B cell (primary cell): ENCODE data around the gene EXD2. TPM values are rescaled to one million over a fixed set of nuclear protein-coding genes. Genes with fewer than 3 reads are reported as not detected.
A peak's percentile ranks its signal among the peaks of the same experiment; 100 is the strongest.

Experiments
- ATAC-seq: fragments of 200-7000 bp; cut with Tn5 transposase; one replicate; pipeline ENCODE4 v1.10.0; 2021; ENCODE audit warnings: low read depth, mild to moderate bottlenecking, moderate number of reproducible peaks, moderate library complexity
- CTCF ChIA-PET: fragments of 350-600 bp; sonication (Branson Sonifier 250); formaldehyde crosslinking; loops from one replicate; lab custom pipeline; 2021; ENCODE audit warnings: antibody characterized with exemption, inconsistent platforms; lab: Charles Lee
- POLR2A ChIA-PET: fragments of 350-600 bp; sonication (Branson Sonifier 250); formaldehyde crosslinking; loops from one replicate; lab custom pipeline; 2021; ENCODE audit warnings: antibody characterized with exemption; lab: Charles Lee
- DNase-seq: peaks from one replicate; pipeline ENCODE4 v3.0.0; 2013
- H2AFZ ChIP-seq: 2 replicates; pipeline ENCODE4 v1.6.1; 2012; ENCODE audit warnings: mild to moderate bottlenecking, low read depth, low read length; ENCODE audit not compliant: insufficient read depth, poor library complexity, severe bottlenecking
- H3K27ac ChIP-seq, 2 donors: 1 replicate in 1 of 2; 2 replicates in 1 of 2; pipeline ENCODE4 v1.5.1; 2012 to 2013; ENCODE audit warnings: low read length in 2 of 2, mild to moderate bottlenecking in 2 of 2, moderate library complexity in 1 of 2
- H3K27me3 ChIP-seq, 4 experiments: fragments of 200-600 bp in 1 of 4; sonication (generic) in 1 of 4; replicated peaks in 1 of 4; 1 replicate in 2 of 4; 2 replicates in 2 of 4; pipeline versions ENCODE4 v1.6.1 to v1.7.0; 2013 to 2016; ENCODE audit warnings: low read length in 3 of 4, mild to moderate bottlenecking in 2 of 4, mixed read lengths in 1 of 4, moderate library complexity in 1 of 4; ENCODE audit not compliant: insufficient read depth in 4 of 4, control insufficient read depth in 3 of 4; ENCODE audit errors: control extremely low read depth in 1 of 4
- H3K36me3 ChIP-seq, 2 experiments: replicated peaks in 1 of 2; 1 replicate in 1 of 2; 2 replicates in 1 of 2; pipeline versions ENCODE4 v1.6.1 to v1.7.1; 2013; ENCODE audit warnings: low read length in 1 of 2; ENCODE audit not compliant: insufficient read depth in 2 of 2, control insufficient read depth in 1 of 2; ENCODE audit errors: control extremely low read depth in 1 of 2, extremely low read depth in 1 of 2
- H3K4me1 ChIP-seq, 2 donors: fragments of 200-600 bp in 1 of 2; sonication (generic) in 1 of 2; 1 replicate in 1 of 2; 2 replicates in 1 of 2; pipeline versions ENCODE4 v1.5.1 to v1.6.1; 2013 to 2017; ENCODE audit warnings: low read length in 2 of 2; ENCODE audit not compliant: control insufficient read depth in 2 of 2, insufficient read depth in 2 of 2
- H3K4me2 ChIP-seq: replicated peaks from 2 replicates; pipeline ENCODE3; 2012; ENCODE audit warnings: mild to moderate bottlenecking, low read depth, low read length; ENCODE audit not compliant: poor library complexity, severe bottlenecking
- H3K4me3 ChIP-seq, 5 experiments: fragments of 200-600 bp in 1 of 5; sonication (generic) in 1 of 5; 1 replicate in 3 of 5; 2 replicates in 2 of 5; pipeline versions ENCODE4 v1.5.1 to v1.7.0; 2011 to 2016; ENCODE audit warnings: low read length in 4 of 5, mild to moderate bottlenecking in 4 of 5, low read depth in 2 of 5, control low read depth in 1 of 5, moderate library complexity in 1 of 5; ENCODE audit not compliant: insufficient read depth in 1 of 5; ENCODE audit errors: control extremely low read depth in 1 of 5, extremely low read depth in 1 of 5
- H3K79me2 ChIP-seq: fragments of 200-600 bp; sonication (generic); one replicate; pipeline ENCODE4 v1.6.0; 2016; ENCODE audit warnings: low read length; ENCODE audit not compliant: control insufficient read depth, insufficient read depth
- H3K9ac ChIP-seq: fragments of 200-600 bp; sonication (generic); 2 replicates; pipeline ENCODE4 v1.6.1; 2017; ENCODE audit warnings: mild to moderate bottlenecking, low read length, moderate library complexity
- H3K9me3 ChIP-seq, 3 donors: one replicate each; pipeline versions ENCODE4 v1.6.1 to v1.7.1; 2013; ENCODE audit warnings: low read length in 2 of 3; ENCODE audit not compliant: control insufficient read depth in 2 of 3, insufficient read depth in 1 of 3; ENCODE audit errors: control extremely low read depth in 1 of 3
- H4K20me1 ChIP-seq: 2 replicates; pipeline ENCODE4 v1.6.0; 2012; ENCODE audit warnings: mild to moderate bottlenecking, low read length; ENCODE audit not compliant: insufficient read depth, control insufficient read depth, poor library complexity, severe bottlenecking
- H3K27ac Mint-ChIP-seq: one replicate; pipeline ENCODE4 v1.8.0; 2021; ENCODE audit warnings: mixed read lengths
- H3K27me3 Mint-ChIP-seq: one replicate; pipeline ENCODE4 v1.8.0; 2021; ENCODE audit warnings: mixed read lengths
- H3K4me1 Mint-ChIP-seq: one replicate; pipeline ENCODE4 v1.8.0; 2021; ENCODE audit warnings: mixed read lengths
- H3K4me3 Mint-ChIP-seq: one replicate; pipeline ENCODE4 v1.8.0; 2021; ENCODE audit warnings: mixed read lengths
- H3K9me3 Mint-ChIP-seq: one replicate; pipeline ENCODE4 v1.8.0; 2022; ENCODE audit warnings: mixed read lengths; ENCODE audit not compliant: insufficient read depth
- CTCF ChIP-seq: fragments of 200-600 bp; IDR thresholded peaks from one replicate; pipeline ENCODE4 v1.8.0; 2022; ENCODE audit warnings: antibody characterized with exemption, mild to moderate bottlenecking
- WGBS: methylation state at CpG from one replicate; pipeline ENCODE4 v1.1.5; 2013; ENCODE audit warnings: missing lambda C conversion rate; ENCODE audit not compliant: insufficient coverage; 5-methylcytosine and 5-hydroxymethylcytosine counted together
- intact Hi-C: fragments of 100-400 bp; cut with micrococcal nuclease; formaldehyde crosslinking; loops from one replicate; pipeline ENCODE4 v1.10.0; 2022
- polyA minus RNA-seq: library from RNA; depleted of rRNA, polyadenylated mRNA; stranded (reverse); fragments of >200 nt; gene quantifications from 2 replicates; pipeline ENCODE4 v1.2.3, GENCODE V29; 2012
- polyA plus RNA-seq: library from polyadenylated mRNA; depleted of rRNA; stranded (reverse); fragments of >200 nt; gene quantifications from 2 replicates; pipeline ENCODE4 v1.2.3, GENCODE V29; 2012
- total RNA-seq, 2 donors: library from RNA; stranded (reverse); fragments of 120-200 nt in 1 of 2; gene quantifications; 1 replicate in 1 of 2; 2 replicates in 1 of 2; pipeline versions ENCODE4 v1.2.3 to v1.2.4, GENCODE V29; 2013 to 2022

The EXD2 gene, protein sequence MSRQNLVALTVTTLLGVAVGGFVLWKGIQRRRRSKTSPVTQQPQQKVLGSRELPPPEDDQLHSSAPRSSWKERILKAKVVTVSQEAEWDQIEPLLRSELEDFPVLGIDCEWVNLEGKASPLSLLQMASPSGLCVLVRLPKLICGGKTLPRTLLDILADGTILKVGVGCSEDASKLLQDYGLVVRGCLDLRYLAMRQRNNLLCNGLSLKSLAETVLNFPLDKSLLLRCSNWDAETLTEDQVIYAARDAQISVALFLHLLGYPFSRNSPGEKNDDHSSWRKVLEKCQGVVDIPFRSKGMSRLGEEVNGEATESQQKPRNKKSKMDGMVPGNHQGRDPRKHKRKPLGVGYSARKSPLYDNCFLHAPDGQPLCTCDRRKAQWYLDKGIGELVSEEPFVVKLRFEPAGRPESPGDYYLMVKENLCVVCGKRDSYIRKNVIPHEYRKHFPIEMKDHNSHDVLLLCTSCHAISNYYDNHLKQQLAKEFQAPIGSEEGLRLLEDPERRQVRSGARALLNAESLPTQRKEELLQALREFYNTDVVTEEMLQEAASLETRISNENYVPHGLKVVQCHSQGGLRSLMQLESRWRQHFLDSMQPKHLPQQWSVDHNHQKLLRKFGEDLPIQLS
- total RNA-seq, result 10.0 and 10.2 TPM in 2 replicates
- total RNA-seq (2013), result 6.3 TPM
- 3.6 and 4.2 TPM in 2 replicates for polyA plus RNA-seq
- 3.8 and 4.6 TPM in 2 replicates for polyA minus RNA-seq

- Histone ChIP-seq H3K27me3 (no peaks in the 10 kb centered on the region), H3K9me3 (no peaks in the 10 kb centered on the region), H3K27ac (peak within 1 kb of the TSS; percentile 28 to 70), H3K36me3 (no peaks in the 10 kb centered on the region), H3K4me3 (peak within 1 kb of the TSS; percentile 55 to 75 (median 62)), H2AFZ (peak within 1 kb of the TSS; percentile 86), H3K9ac (peak within 1 kb of the TSS; percentile 71), H4K20me1 (no peaks in the 10 kb centered on the region), H3K4me2 (peak within 1 kb of the TSS; percentile 80), H3K4me1 (peaks cover 4 to 7% of the 10 kb centered on the region in 2 donors), H3K79me2 (peaks cover 8% of the 10 kb centered on the region)
- TF ChIP-seq CTCF, result no peak
- H3K27ac Mint-ChIP-seq, result peak within 1 kb of the TSS; percentile 90
- CTCF ChIA-PET, result interaction anchor here (0.7 to 1.4 kb wide), 3 partner anchors 38 to 62 kb away, joined by 3 to 7 read pairs (median 4); partner anchors contain the start of gene DCAF5
- under 1% methylated on average over 56 of the region's 58 CpGs for WGBS
- ATAC-seq (peak; percentile 82), DNase-seq (peak; percentile 83)
- peaks cover 14% of the 10 kb centered on the region for H3K4me1 Mint-ChIP-seq
- peaks cover 7% of the 10 kb centered on the region for H3K27me3 Mint-ChIP-seq
- POLR2A ChIA-PET, result interaction anchor here (0.7 to 1.7 kb wide), 3 partner anchors 38 to 205 kb away, joined by 3 read pairs; no protein-coding TSS in a partner anchor
- peak within 1 kb of the TSS; percentile 95 for H3K4me3 Mint-ChIP-seq
- intact Hi-C loops, result loop anchor here (1.0 kb wide), 2 partner anchors 38 to 62 kb away; partner anchors contain the start of gene DCAF5
- no peaks in the 10 kb centered on the region for H3K9me3 Mint-ChIP-seq
Measured at GRCh38 chr14:69191340-69192111, at the start of gene EXD2. TSS of gene EXD2 (plus strand) at chr14:69191498. CDS start at chr14:69209471, 17,973 bp downstream.
